NCI-H2171 (cell line): ENCODE results near the gene ERFL.
"Not testable (repeated sequence)": the region's sequence is repeated elsewhere in the genome, so short reads cannot be mapped to it uniquely, and the experiment has no call there.

Source experiments
- DNase-seq: peaks from one replicate; lab custom pipeline; 2025; lab: John Stamatoyannopoulos, UW

ERFL gene

GRCh38 chr19:41877916-41878905, 50.0 kb downstream of the ERFL start:
- DNase-seq, result no peak

- no peak for DNase-seq
These were observed 51.1 kb downstream of the ERFL start, which contains the start of gene CD79A for GRCh38 chr19:41876847-41877832. CD79A (plus strand) TSS chr19:41877279; CDS start chr19:41877305, 26 bp downstream.

GRCh38 chr19:41875973-41876372, 52.3 kb downstream of the ERFL start:
- DNase-seq, result not testable (repeated sequence)

GRCh38 chr19:41872775-41873647, 55.2 kb downstream of the ERFL start:
- peak; percentile 64 for DNase-seq

- no peak for DNase-seq
These were observed 55.9 kb downstream of the ERFL start for GRCh38 chr19:41872384-41872774.

- no peak for DNase-seq
These were observed 56.5 kb downstream of the ERFL start for GRCh38 chr19:41871573-41872383.

GRCh38 chr19:41870401-41870873, 57.8 kb downstream of the ERFL start:
- no peak for DNase-seq

GRCh38 chr19:41869374-41869955, 58.8 kb downstream of the ERFL start:
- no peak for DNase-seq

GRCh38 chr19:41868989-41869300, 59.3 kb downstream of the ERFL start:
- no peak for DNase-seq

GRCh38 chr19:41868120-41868988, 59.9 kb downstream of the ERFL start:
- no peak for DNase-seq

- DNase-seq, result no peak
These were observed 62.0 kb downstream of the ERFL start for GRCh38 chr19:41866284-41866683.

GRCh38 chr19:41864374-41864773, 63.9 kb downstream of the ERFL start:
- DNase-seq, result no peak

- DNase-seq, result no peak
These were observed 64.9 kb downstream of the ERFL start for GRCh38 chr19:41863209-41863931.

- DNase-seq, result no peak
These were observed 65.7 kb downstream of the ERFL start for GRCh38 chr19:41862445-41862986.

GRCh38 chr19:41861846-41862245, 66.4 kb downstream of the ERFL start:
- no peak for DNase-seq

- DNase-seq, result no peak
These were observed 67.0 kb downstream of the ERFL start for GRCh38 chr19:41861116-41861768.

- no peak for DNase-seq
These were observed 67.7 kb downstream of the ERFL start for GRCh38 chr19:41860419-41861115.
